Neural progenitor cell (in vitro differentiated cells): ENCODE data around the gene CCDC80. TPM values are rescaled to one million over a fixed set of nuclear protein-coding genes. Genes with fewer than 3 reads are reported as not detected.

Experiments used
- DNase-seq: peaks from one replicate; pipeline ENCODE4 v3.0.0-alpha.2; 2016; ENCODE audit warnings: low spot score
- H2AFZ ChIP-seq: fragments of 200-600 bp; sonication (generic); replicated peaks from 2 replicates; pipeline ENCODE4 v1.6.1; 2016; ENCODE audit warnings: antibody characterized with exemption
- H3F3A ChIP-seq: fragments of 200-600 bp; sonication (generic); 2 replicates; pipeline ENCODE4 v1.6.1; 2016; ENCODE audit warnings: antibody characterized with exemption, low read depth
- H3K27ac ChIP-seq: fragments of 200-600 bp; sonication (generic); 2 replicates; pipeline ENCODE4 v1.5.1; 2016; ENCODE audit warnings: mild to moderate bottlenecking
- H3K27me3 ChIP-seq: fragments of 200-600 bp; sonication (generic); 2 replicates; pipeline ENCODE4 v1.6.1; 2016; ENCODE audit warnings: mild to moderate bottlenecking, moderate library complexity
- H3K36me3 ChIP-seq: fragments of 200-600 bp; sonication (generic); 2 replicates; pipeline ENCODE4 v1.5.1; 2016
- H3K4me1 ChIP-seq: fragments of 200-600 bp; sonication (generic); 2 replicates; pipeline ENCODE4 v1.6.1; 2016; ENCODE audit warnings: mixed run types
- H3K4me2 ChIP-seq: fragments of 200-600 bp; sonication (generic); 2 replicates; pipeline ENCODE4 v1.6.1; 2016
- H3K4me3 ChIP-seq: fragments of 200-600 bp; sonication (generic); 2 replicates; pipeline ENCODE4 v1.5.1; 2016
- H3K79me2 ChIP-seq: fragments of 200-600 bp; sonication (generic); 2 replicates; pipeline ENCODE4 v1.6.1; 2016; ENCODE audit warnings: low read depth
- H3K9ac ChIP-seq: fragments of 200-600 bp; sonication (generic); 2 replicates; pipeline ENCODE4 v1.6.1; 2016
- H3K9me3 ChIP-seq: fragments of 200-600 bp; sonication (generic); 2 replicates; pipeline ENCODE4 v1.5.1; 2016; ENCODE audit warnings: low read depth
- H4K20me1 ChIP-seq: fragments of 200-600 bp; sonication (generic); 2 replicates; pipeline ENCODE4 v1.6.1; 2016; ENCODE audit warnings: low read depth
- H3K27ac Mint-ChIP-seq: 3 replicates; pipeline ENCODE4 v1.8.0; 2021; ENCODE audit warnings: mixed read lengths
- H3K27me3 Mint-ChIP-seq: 2 replicates; pipeline ENCODE4 v1.8.0; 2022; ENCODE audit warnings: low read depth, mild to moderate bottlenecking, inconsistent platforms, moderate library complexity, mixed read lengths; ENCODE audit not compliant: insufficient read depth
- H3K36me3 Mint-ChIP-seq: 3 replicates; pipeline ENCODE4 v1.8.0; 2021; ENCODE audit warnings: mixed read lengths
- H3K4me1 Mint-ChIP-seq: 3 replicates; pipeline ENCODE4 v1.8.0; 2021; ENCODE audit warnings: mixed read lengths
- H3K4me3 Mint-ChIP-seq: 3 replicates; pipeline ENCODE4 v1.8.0; 2021; ENCODE audit warnings: mild to moderate bottlenecking, moderate library complexity, mixed read lengths
- H3K9me3 Mint-ChIP-seq: 3 replicates; pipeline ENCODE4 v1.8.0; 2020; ENCODE audit warnings: mixed read lengths
- EZH2 ChIP-seq: fragments of 200-600 bp; sonication (generic); IDR thresholded peaks from 2 replicates; pipeline ENCODE4 v1.6.1; 2017; ENCODE audit warnings: antibody characterized with exemption, mild to moderate bottlenecking, moderate library complexity
- EZH2phosphoT487 ChIP-seq: fragments of 200-600 bp; sonication (generic); IDR thresholded peaks from 2 replicates; pipeline ENCODE4 v1.6.1; 2017; ENCODE audit warnings: antibody characterized with exemption
- total RNA-seq: library from RNA; depleted of rRNA; stranded (reverse); fragments of >200 nt; gene quantifications from 2 replicates; pipeline ENCODE4 v1.2.3, GENCODE V29; 2015; ENCODE audit warnings: low replicate concordance
- TF ChIP-seq, protein P1 (sequence below): fragments of 200-600 bp; sonication (generic); IDR thresholded peaks from 2 replicates; pipeline ENCODE4 v1.5.1; 2017; ENCODE audit warnings: antibody characterized with exemption, mild to moderate bottlenecking

Gene CCDC80
- total RNA-seq, 1 donor from 2014 or later, result 21.5 TPM

DNA sequence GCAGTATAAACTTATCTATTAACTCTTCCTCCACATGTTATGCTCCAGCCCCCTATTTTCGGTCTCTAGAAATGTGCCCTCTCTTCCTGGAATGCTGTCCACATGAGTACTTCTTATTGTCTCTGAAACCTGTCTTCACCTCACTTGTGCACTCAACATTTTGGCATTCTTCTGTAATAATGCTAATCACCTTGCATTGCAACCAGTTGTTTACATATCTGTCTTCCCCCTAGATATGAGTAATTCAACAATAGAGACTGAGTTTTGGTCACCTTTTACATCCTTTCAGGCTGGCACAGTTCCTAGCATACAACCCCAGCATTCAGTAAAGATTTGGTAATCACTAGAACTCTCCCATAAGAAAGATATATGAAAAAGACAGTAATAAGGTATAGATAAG lies 17.2 kb downstream of the CCDC80 start:
- Histone ChIP-seq H3F3A (no peaks in the 10 kb centered on the region), H3K36me3 (no peaks in the 10 kb centered on the region), H3K27ac (no peak overlapping the region), H3K4me1 (peaks cover 6% of the 10 kb centered on the region), H2AFZ (no peak overlapping the region), H3K27me3 (no peaks in the 10 kb centered on the region), H3K79me2 (no peaks in the 10 kb centered on the region), H3K9me3 (no peaks in the 10 kb centered on the region), H4K20me1 (no peaks in the 10 kb centered on the region), H3K9ac (no peak overlapping the region), H3K4me3 (no peak overlapping the region), H3K4me2 (no peak overlapping the region)
- peaks cover 7% of the 10 kb centered on the region for H3K4me1 Mint-ChIP-seq
- H3K27me3 Mint-ChIP-seq, result no peaks in the 10 kb centered on the region
- H3K4me3 Mint-ChIP-seq, result no peak overlapping the region
- no peak overlapping the region for H3K27ac Mint-ChIP-seq
- peaks cover 24% of the 10 kb centered on the region for H3K36me3 Mint-ChIP-seq
- TF ChIP-seq EZH2phosphoT487 (no peak), EZH2 (no peak)
- TF ChIP-seq, protein P1, sequence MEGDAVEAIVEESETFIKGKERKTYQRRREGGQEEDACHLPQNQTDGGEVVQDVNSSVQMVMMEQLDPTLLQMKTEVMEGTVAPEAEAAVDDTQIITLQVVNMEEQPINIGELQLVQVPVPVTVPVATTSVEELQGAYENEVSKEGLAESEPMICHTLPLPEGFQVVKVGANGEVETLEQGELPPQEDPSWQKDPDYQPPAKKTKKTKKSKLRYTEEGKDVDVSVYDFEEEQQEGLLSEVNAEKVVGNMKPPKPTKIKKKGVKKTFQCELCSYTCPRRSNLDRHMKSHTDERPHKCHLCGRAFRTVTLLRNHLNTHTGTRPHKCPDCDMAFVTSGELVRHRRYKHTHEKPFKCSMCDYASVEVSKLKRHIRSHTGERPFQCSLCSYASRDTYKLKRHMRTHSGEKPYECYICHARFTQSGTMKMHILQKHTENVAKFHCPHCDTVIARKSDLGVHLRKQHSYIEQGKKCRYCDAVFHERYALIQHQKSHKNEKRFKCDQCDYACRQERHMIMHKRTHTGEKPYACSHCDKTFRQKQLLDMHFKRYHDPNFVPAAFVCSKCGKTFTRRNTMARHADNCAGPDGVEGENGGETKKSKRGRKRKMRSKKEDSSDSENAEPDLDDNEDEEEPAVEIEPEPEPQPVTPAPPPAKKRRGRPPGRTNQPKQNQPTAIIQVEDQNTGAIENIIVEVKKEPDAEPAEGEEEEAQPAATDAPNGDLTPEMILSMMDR, result no peak
- DNase-seq, result no peak
- no peaks in the 10 kb centered on the region for H3K9me3 Mint-ChIP-seq

DNA sequence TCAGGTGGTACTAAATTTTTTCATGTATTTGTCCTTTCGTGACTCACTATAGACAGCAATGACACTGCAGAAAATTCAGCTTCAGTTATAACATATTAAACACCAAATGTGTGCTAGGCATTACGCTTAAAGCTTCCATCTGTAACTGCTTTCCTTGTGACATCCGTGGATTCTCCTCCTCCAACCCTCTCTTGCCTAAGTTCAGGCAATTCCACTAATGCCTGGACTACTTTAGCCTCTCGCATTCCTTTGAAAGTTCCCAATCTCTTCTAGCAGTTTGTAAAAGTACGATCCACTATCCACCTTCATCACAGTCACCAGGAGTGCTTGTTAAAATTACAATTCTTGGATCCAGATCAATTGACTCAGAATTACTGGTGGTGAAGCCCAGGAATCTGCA lies 17.7 kb downstream of the CCDC80 start:
- no peak overlapping the region for H3K4me2 ChIP-seq
- no peak overlapping the region for H3K9ac ChIP-seq
- H3K4me1 ChIP-seq, result peaks cover 5% of the 10 kb centered on the region
- H3K27me3 ChIP-seq, result no peaks in the 10 kb centered on the region
- H3K36me3 Mint-ChIP-seq, result peaks cover 24% of the 10 kb centered on the region
- no peaks in the 10 kb centered on the region for H3F3A ChIP-seq
- H4K20me1 ChIP-seq, result no peaks in the 10 kb centered on the region
- no peak for TF ChIP-seq EZH2
- TF ChIP-seq, protein P1, result no peak
- no peak for TF ChIP-seq EZH2phosphoT487
- H3K27ac Mint-ChIP-seq, result peak overlapping the region; percentile 47
- no peak overlapping the region for H2AFZ ChIP-seq
- H3K27me3 Mint-ChIP-seq, result no peaks in the 10 kb centered on the region
- DNase-seq, result no peak
- H3K4me3 Mint-ChIP-seq, result no peak overlapping the region
- no peak overlapping the region for H3K27ac ChIP-seq
- no peaks in the 10 kb centered on the region for H3K36me3 ChIP-seq
- H3K9me3 ChIP-seq, result no peaks in the 10 kb centered on the region
- no peak overlapping the region for H3K4me3 ChIP-seq
- H3K4me1 Mint-ChIP-seq, result peaks cover 4% of the 10 kb centered on the region
- no peaks in the 10 kb centered on the region for H3K79me2 ChIP-seq
- no peaks in the 10 kb centered on the region for H3K9me3 Mint-ChIP-seq

DNA sequence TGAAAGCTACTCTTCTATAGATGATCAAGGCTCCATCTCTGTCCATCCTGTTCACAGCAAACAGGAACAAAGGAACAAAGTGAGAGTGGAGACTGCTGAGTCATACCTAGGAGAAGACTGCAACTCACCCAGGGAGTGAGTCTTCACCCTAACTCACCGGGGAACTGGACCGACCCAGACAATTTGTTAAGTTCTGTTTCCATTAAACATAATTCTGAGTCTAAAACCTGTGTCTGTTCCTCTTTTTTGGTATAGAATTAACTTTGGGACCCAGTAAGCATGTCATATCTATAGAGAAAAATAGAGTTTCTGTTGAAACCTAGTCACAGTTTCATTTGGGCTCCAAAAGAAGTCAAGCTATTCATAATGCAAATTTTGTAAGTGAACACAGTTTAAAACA lies 21.6 kb downstream of the CCDC80 start:
- peaks cover 33% of the 10 kb centered on the region for H3K4me1 Mint-ChIP-seq
- no peak for DNase-seq
- no peak for TF ChIP-seq EZH2phosphoT487
- TF ChIP-seq, protein P1, result no peak
- no peaks in the 10 kb centered on the region for H3F3A ChIP-seq
- H4K20me1 ChIP-seq, result no peaks in the 10 kb centered on the region
- H3K36me3 Mint-ChIP-seq, result peaks cover 45% of the 10 kb centered on the region
- no peaks in the 10 kb centered on the region for H3K27me3 Mint-ChIP-seq
- no peak overlapping the region for H2AFZ ChIP-seq
- H3K36me3 ChIP-seq, result no peaks in the 10 kb centered on the region
- no peak overlapping the region for H3K27ac Mint-ChIP-seq
- peaks cover 5% of the 10 kb centered on the region for H3K4me1 ChIP-seq
- H3K4me2 ChIP-seq, result no peak overlapping the region
- H3K27me3 ChIP-seq, result no peaks in the 10 kb centered on the region
- no peak overlapping the region for H3K4me3 Mint-ChIP-seq
- H3K9ac ChIP-seq, result no peak overlapping the region
- no peaks in the 10 kb centered on the region for H3K9me3 ChIP-seq
- H3K79me2 ChIP-seq, result no peaks in the 10 kb centered on the region
- no peak overlapping the region for H3K27ac ChIP-seq
- H3K9me3 Mint-ChIP-seq, result no peaks in the 10 kb centered on the region
- H3K4me3 ChIP-seq, result no peak overlapping the region
